ENCODE measurements around the gene ALDH16A1. TPM values are rescaled to one million over a fixed set of nuclear protein-coding genes. Genes with fewer than 3 reads are reported as not detected.
A peak's percentile ranks its signal among the peaks of the same experiment; 100 is the strongest.
"Not testable (repeated sequence)": the region's sequence is repeated elsewhere in the genome, so short reads cannot be mapped to it uniquely, and the experiment has no call there.

ALDH16A1 gene
- total RNA-seq, 1 donor, result 17.7 TPM

- no peak overlapping the region for H3K4me3 ChIP-seq (ENCODE audit: low read depth, low read length)
- peak; percentile 49 for DNase-seq (ENCODE audit: low read depth)
- TF ChIP-seq, protein P1, sequence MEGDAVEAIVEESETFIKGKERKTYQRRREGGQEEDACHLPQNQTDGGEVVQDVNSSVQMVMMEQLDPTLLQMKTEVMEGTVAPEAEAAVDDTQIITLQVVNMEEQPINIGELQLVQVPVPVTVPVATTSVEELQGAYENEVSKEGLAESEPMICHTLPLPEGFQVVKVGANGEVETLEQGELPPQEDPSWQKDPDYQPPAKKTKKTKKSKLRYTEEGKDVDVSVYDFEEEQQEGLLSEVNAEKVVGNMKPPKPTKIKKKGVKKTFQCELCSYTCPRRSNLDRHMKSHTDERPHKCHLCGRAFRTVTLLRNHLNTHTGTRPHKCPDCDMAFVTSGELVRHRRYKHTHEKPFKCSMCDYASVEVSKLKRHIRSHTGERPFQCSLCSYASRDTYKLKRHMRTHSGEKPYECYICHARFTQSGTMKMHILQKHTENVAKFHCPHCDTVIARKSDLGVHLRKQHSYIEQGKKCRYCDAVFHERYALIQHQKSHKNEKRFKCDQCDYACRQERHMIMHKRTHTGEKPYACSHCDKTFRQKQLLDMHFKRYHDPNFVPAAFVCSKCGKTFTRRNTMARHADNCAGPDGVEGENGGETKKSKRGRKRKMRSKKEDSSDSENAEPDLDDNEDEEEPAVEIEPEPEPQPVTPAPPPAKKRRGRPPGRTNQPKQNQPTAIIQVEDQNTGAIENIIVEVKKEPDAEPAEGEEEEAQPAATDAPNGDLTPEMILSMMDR (IDR thresholded peaks at IDR 0.05; ENCODE audit: insufficient read depth, low read depth, low read length), result peak; percentile 11
Observed at GRCh38 chr19:49469828-49470614, 17.0 kb downstream of the ALDH16A1 start.

GRCh38 chr19:49470615-49470978, 17.6 kb downstream of the ALDH16A1 start:
- H3K4me3 ChIP-seq (ENCODE audit: low read depth, low read length), result no peak overlapping the region
- no peak for DNase-seq (ENCODE audit: low read depth)
- TF ChIP-seq, protein P1 (IDR thresholded peaks at IDR 0.05; ENCODE audit: insufficient read depth, low read depth, low read length), result no peak

DNA sequence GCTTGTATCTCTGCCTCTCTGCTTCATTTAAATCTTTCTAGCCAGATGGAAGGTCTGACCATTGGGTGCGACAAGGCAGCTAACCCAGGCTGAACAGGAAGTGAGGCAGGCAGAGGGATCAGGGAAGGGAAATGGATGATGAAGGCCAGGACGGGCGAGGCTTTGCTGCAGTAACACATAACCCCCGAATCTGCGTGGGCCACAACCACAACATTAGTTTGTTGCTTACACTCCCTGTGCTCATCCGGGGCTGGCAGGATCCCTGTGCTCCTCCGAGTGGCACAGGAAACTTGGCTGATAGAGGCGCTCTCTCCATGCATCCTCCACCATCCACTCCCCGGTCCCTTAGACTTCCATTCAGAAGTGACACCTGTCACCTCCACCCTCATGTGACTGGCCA, 19.9 kb downstream of the ALDH16A1 start:
- DNase-seq (ENCODE audit: low read depth), result no peak
- H3K4me3 ChIP-seq (ENCODE audit: low read depth, low read length), result no peak overlapping the region
- TF ChIP-seq, protein P1 (IDR thresholded peaks at IDR 0.05; ENCODE audit: insufficient read depth, low read depth, low read length), result no peak

- peak overlapping the region; percentile 87 for H3K4me3 ChIP-seq (ENCODE audit: low read depth, low read length)
- DNase-seq (ENCODE audit: low read depth), result not testable (repeated sequence)
Observed at GRCh38 chr19:49473501-49473867, 20.5 kb downstream of the ALDH16A1 start.

- TF ChIP-seq, protein P1 (IDR thresholded peaks at IDR 0.05; ENCODE audit: insufficient read depth, low read depth, low read length), result peak; percentile 96
- peak; percentile 85 for DNase-seq (ENCODE audit: low read depth)
- peak within 1 kb of the TSS; percentile 87 for H3K4me3 ChIP-seq (ENCODE audit: low read depth, low read length)
Observed at GRCh38 chr19:49473868-49474541, 21.0 kb downstream of the ALDH16A1 start, which contains the start of gene FLT3LG. FLT3LG (plus strand) TSS chr19:49474215; CDS start chr19:49474640, 425 bp downstream.

GRCh38 chr19:49474542-49474924, 21.5 kb downstream of the ALDH16A1 start:
- TF ChIP-seq, protein P1 (IDR thresholded peaks at IDR 0.05; ENCODE audit: insufficient read depth, low read depth, low read length), result no peak
- no peak for DNase-seq (ENCODE audit: low read depth)
- H3K4me3 ChIP-seq (ENCODE audit: low read depth, low read length), result peak overlapping the region; percentile 87

DNA sequence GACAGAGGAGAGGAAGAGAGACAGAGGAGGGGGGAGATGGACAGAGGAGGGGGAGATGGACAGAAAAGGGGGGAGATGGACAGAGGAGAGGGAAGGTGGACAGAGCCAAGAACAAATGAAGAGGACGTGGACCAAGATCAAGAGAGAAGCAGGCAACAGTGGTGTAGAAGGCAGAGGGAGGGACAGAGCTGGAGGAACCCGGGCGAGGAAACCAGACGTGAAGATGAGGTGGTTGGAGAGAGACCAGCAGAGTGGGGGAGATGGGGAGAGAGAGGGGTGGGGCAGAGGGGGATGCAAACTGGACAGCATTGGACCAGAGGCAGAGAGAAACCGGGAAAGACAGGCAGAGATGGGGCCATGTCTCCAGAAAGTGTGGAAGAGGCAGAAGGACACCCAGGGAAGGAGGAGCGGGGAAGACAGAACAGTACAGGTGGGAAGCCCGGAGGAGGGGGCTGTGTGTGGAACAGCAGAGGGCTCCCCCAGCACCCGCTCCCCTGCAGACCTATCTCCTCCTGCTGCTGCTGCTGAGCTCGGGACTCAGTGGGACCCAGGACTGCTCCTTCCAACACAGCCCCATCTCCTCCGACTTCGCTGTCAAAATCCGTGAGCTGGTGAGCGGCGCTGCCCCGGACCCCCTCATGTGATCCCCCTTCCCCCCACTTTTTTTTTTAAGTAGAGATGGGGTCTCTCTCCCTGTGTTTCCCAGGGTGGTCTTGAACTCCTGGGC, 22.3 kb downstream of the ALDH16A1 start:
- DNase-seq (ENCODE audit: low read depth), result no peak
- H3K4me3 ChIP-seq (ENCODE audit: low read depth, low read length), result peak overlapping the region; percentile 18
- TF ChIP-seq, protein P1 (IDR thresholded peaks at IDR 0.05; ENCODE audit: insufficient read depth, low read depth, low read length), result no peak

Measured in fibroblast of villous mesenchyme (primary cell).